Measurements from ENCODE around the gene GPATCH8. TPM values are rescaled to one million over a fixed set of nuclear protein-coding genes. Genes with fewer than 3 reads are reported as not detected.

Gene GPATCH8
- total and polyA plus RNA-seq, 8 donors: 9.8 to 23.2 (median 13.6) TPM

DNA sequence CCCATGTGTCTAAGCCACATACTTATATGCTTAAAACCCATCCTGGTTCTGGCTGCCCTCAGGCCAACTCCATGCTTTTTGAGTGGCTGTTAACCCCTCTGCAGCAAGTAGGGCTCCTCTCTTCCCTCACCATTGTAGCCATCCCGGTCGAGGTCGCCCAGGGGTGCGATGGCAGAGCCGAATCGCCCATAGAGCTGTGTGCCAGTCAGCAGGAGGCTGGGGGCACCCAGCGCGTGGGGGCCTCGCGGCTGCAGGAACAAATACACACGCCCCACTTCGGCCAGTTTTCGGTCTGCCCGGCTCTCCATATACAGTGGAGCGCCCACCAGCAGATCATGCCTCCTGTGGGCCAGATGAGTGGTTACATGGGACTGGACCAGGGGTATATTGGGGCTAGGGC lies 119.8 kb downstream of the GPATCH8 start:
- H3K4me3 ChIP-seq: no peak overlapping the region
- H3K9me3 ChIP-seq: no peaks in the 10 kb centered on the region
- H3K27ac ChIP-seq: no peak overlapping the region
- no peak for ATAC-seq
- no peaks in the 10 kb centered on the region for H3K27me3 ChIP-seq
- FAIRE-seq: no peak
- peaks cover 0 to 3% (median 0%) of the 10 kb centered on the region in 3 donors for H3K4me1 ChIP-seq
- 87 to 89% methylated on average over 15 of the region's 15 CpGs for WGBS, 2 donors
- peak in 1 of 6 donors; percentile 52 for DNase-seq
- intact Hi-C loops (cut with DNase I): no loop called here
- H3K36me3 ChIP-seq: no peaks in the 10 kb centered on the region
- no peak for TF ChIP-seq CTCF (IDR thresholded peaks at IDR 0.05)

GRCh38 chr17:44382917-44383316 lies 120.3 kb downstream of the GPATCH8 start:
- DNase-seq (no peak), FAIRE-seq (no peak), ATAC-seq (no peak)
- H3K4me1 ChIP-seq: peaks cover 0 to 3% (median 0%) of the 10 kb centered on the region in 3 donors
- intact Hi-C loops (cut with DNase I): no loop called here
- no peak for TF ChIP-seq CTCF (IDR thresholded peaks at IDR 0.05)
- 75 to 84% methylated on average over 6 of the region's 6 CpGs for WGBS, 2 donors
- H3K4me3 ChIP-seq: no peak overlapping the region
- H3K9me3 ChIP-seq: no peaks in the 10 kb centered on the region
- no peak overlapping the region for H3K27ac ChIP-seq
- no peaks in the 10 kb centered on the region for H3K36me3 ChIP-seq
- H3K27me3 ChIP-seq: no peaks in the 10 kb centered on the region

- Histone ChIP-seq H3K4me1 (peaks cover 0 to 3% (median 0%) of the 10 kb centered on the region in 3 donors), H3K36me3 (no peaks in the 10 kb centered on the region), H3K9me3 (no peaks in the 10 kb centered on the region), H3K27me3 (no peaks in the 10 kb centered on the region), H3K27ac (no peak overlapping the region), H3K4me3 (no peak overlapping the region)
- no peak for DNase-seq
- FAIRE-seq: no peak
- ATAC-seq: no peak
- intact Hi-C loops (cut with DNase I): no loop called here
- TF ChIP-seq CTCF (IDR thresholded peaks at IDR 0.05): no peak
- WGBS, 2 donors: 61 to 84% methylated on average over 4 of the region's 4 CpGs
These were observed 121.3 kb downstream of the GPATCH8 start for GRCh38 chr17:44381810-44382305.

DNA sequence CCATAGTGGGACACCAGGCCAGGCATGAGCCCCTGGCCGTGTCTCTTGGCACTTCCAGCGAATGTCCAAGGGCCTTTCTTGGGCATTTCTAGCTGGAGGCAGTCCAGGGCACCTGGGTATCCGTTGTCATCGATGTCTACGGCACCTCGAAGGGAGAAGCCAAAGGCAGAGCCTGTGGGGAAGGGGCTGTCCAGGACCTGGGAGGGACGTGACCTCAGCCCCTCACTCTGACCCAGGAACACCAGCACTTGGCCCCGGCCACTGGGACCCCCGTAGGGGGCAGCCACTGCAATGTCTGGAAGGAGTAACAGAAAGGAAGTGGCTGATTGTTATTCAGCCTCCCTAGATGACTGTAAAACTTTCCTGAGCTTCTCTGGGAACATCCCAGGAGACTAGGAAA lies 122.4 kb downstream of the GPATCH8 start:
- Histone ChIP-seq H3K36me3 (no peaks in the 10 kb centered on the region), H3K9me3 (no peaks in the 10 kb centered on the region), H3K4me1 (peaks cover 0 to under 1% (median 0%) of the 10 kb centered on the region in 3 donors), H3K27ac (no peak overlapping the region), H3K27me3 (no peaks in the 10 kb centered on the region), H3K4me3 (no peak overlapping the region)
- intact Hi-C loops (cut with DNase I): no loop called here
- DNase-seq (no peak), FAIRE-seq (no peak), ATAC-seq (no peak)
- TF ChIP-seq CTCF (IDR thresholded peaks at IDR 0.05): no peak
- WGBS, 2 donors: 54 to 64% methylated on average over 9 of the region's 9 CpGs

GRCh38 chr17:44379887-44380286 lies 123.3 kb downstream of the GPATCH8 start:
- ATAC-seq (no peak), FAIRE-seq (no peak), DNase-seq (no peak)
- Histone ChIP-seq H3K27ac (no peak overlapping the region), H3K36me3 (no peaks in the 10 kb centered on the region), H3K4me3 (no peak overlapping the region), H3K9me3 (no peaks in the 10 kb centered on the region), H3K4me1 (no peaks in the 10 kb centered on the region), H3K27me3 (no peaks in the 10 kb centered on the region)
- no peak for TF ChIP-seq CTCF (IDR thresholded peaks at IDR 0.05)
- 77 to 88% methylated on average over 10 of the region's 10 CpGs for WGBS, 2 donors
- intact Hi-C loops (cut with DNase I): no loop called here

Data from pancreas (tissue), 10 donors.